Loucy (cell line): ENCODE results near the gene CASZ1.

ENCODE experiments used
- H2AFZ ChIP-seq: fragments of 200-600 bp; sonication (generic); 2 replicates; pipeline ENCODE4 v1.6.0; 2016; ENCODE audit warnings: antibody characterized with exemption, mild to moderate bottlenecking, low read length, moderate library complexity
- H3F3A ChIP-seq: fragments of 200-600 bp; 2 replicates; pipeline ENCODE4 v1.6.0; 2016; ENCODE audit warnings: antibody characterized with exemption, low read depth, mild to moderate bottlenecking
- H3K27me3 ChIP-seq: fragments of 200-600 bp; sonication (generic); 2 replicates; pipeline ENCODE4 v1.6.1; 2014; ENCODE audit warnings: low read length, mild to moderate bottlenecking; ENCODE audit not compliant: insufficient read depth, poor library complexity, severe bottlenecking
- H3K36me3 ChIP-seq: fragments of 200-600 bp; sonication (generic); 2 replicates; pipeline ENCODE4 v1.6.1; 2016; ENCODE audit warnings: low read length; ENCODE audit not compliant: insufficient read depth
- H3K4me1 ChIP-seq: fragments of 200-600 bp; sonication (generic); 2 replicates; pipeline ENCODE4 v1.5.1; 2014; ENCODE audit warnings: low read length, mild to moderate bottlenecking; ENCODE audit not compliant: insufficient read depth, poor library complexity, severe bottlenecking
- H3K4me2 ChIP-seq: fragments of 200-600 bp; sonication (generic); 2 replicates; pipeline ENCODE4 v1.6.0; 2014; ENCODE audit warnings: antibody characterized with exemption, low read length, low read depth, mild to moderate bottlenecking; ENCODE audit not compliant: poor library complexity, severe bottlenecking
- H3K4me3 ChIP-seq: fragments of 200-600 bp; sonication (generic); 2 replicates; pipeline ENCODE4 v1.5.1; 2014; ENCODE audit warnings: low read length, mild to moderate bottlenecking, mixed read lengths; ENCODE audit not compliant: poor library complexity, severe bottlenecking
- H3K79me2 ChIP-seq: fragments of 200-600 bp; sonication (generic); 2 replicates; pipeline ENCODE4 v1.6.1; 2014; ENCODE audit warnings: low read length; ENCODE audit not compliant: insufficient read depth
- H3K9ac ChIP-seq: fragments of 200-600 bp; sonication (generic); 2 replicates; pipeline ENCODE4 v1.6.0; 2014; ENCODE audit warnings: mild to moderate bottlenecking, low read depth, low read length, moderate library complexity; ENCODE audit not compliant: poor library complexity, severe bottlenecking
- H3K9me2 ChIP-seq: fragments of 200-600 bp; sonication (generic); replicated peaks from 2 replicates; pipeline ENCODE4 v1.6.1; 2016; ENCODE audit warnings: low read depth, low read length, mixed read lengths
- H3K9me3 ChIP-seq: fragments of 200-600 bp; sonication (generic); 2 replicates; pipeline ENCODE4 v1.6.1; 2014; ENCODE audit warnings: mild to moderate bottlenecking, antibody characterized with exemption, low read length, low read depth; ENCODE audit not compliant: insufficient read depth
- H4K20me1 ChIP-seq: fragments of 200-600 bp; sonication (generic); 2 replicates; pipeline ENCODE4 v1.6.0; 2014; ENCODE audit warnings: antibody characterized with exemption, low read length, mild to moderate bottlenecking; ENCODE audit not compliant: insufficient read depth, poor library complexity, severe bottlenecking
- EZH2phosphoT487 ChIP-seq: fragments of 200-600 bp; IDR thresholded peaks from 2 replicates; pipeline ENCODE4 v1.6.1; 2018; ENCODE audit warnings: antibody characterized with exemption, mild to moderate bottlenecking, moderate library complexity, borderline replicate concordance
- TF ChIP-seq, protein P1 (sequence below): fragments of 200-600 bp; sonication (generic); conservative IDR thresholded peaks from 2 replicates; pipeline ENCODE4 v1.5.1; 2014; ENCODE audit warnings: mild to moderate bottlenecking, antibody characterized with exemption, low read length

The CASZ1 gene

DNA sequence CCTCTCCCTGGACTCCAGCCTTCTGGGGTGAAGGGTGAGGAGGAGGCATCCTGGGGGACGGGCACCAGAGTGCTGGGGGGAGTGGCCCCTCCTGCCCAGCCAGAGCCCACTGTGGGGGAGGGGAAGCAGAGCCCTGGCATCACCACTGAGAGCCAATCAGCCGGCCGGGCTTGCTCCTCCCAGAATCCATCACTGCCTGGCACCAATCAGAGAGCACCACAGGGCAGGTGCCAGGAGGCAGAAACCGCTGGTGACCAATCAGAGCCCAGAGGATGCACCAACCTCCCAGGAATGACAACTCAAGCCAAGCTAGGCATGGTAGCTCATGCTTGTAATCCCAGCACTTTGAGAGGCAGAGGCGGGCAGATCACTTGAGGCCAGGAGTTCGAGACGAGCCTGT is 27.9 kb downstream of the CASZ1 start:
- TF ChIP-seq, protein P1, sequence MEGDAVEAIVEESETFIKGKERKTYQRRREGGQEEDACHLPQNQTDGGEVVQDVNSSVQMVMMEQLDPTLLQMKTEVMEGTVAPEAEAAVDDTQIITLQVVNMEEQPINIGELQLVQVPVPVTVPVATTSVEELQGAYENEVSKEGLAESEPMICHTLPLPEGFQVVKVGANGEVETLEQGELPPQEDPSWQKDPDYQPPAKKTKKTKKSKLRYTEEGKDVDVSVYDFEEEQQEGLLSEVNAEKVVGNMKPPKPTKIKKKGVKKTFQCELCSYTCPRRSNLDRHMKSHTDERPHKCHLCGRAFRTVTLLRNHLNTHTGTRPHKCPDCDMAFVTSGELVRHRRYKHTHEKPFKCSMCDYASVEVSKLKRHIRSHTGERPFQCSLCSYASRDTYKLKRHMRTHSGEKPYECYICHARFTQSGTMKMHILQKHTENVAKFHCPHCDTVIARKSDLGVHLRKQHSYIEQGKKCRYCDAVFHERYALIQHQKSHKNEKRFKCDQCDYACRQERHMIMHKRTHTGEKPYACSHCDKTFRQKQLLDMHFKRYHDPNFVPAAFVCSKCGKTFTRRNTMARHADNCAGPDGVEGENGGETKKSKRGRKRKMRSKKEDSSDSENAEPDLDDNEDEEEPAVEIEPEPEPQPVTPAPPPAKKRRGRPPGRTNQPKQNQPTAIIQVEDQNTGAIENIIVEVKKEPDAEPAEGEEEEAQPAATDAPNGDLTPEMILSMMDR, result no peak
- TF ChIP-seq EZH2phosphoT487, result no peak

DNA sequence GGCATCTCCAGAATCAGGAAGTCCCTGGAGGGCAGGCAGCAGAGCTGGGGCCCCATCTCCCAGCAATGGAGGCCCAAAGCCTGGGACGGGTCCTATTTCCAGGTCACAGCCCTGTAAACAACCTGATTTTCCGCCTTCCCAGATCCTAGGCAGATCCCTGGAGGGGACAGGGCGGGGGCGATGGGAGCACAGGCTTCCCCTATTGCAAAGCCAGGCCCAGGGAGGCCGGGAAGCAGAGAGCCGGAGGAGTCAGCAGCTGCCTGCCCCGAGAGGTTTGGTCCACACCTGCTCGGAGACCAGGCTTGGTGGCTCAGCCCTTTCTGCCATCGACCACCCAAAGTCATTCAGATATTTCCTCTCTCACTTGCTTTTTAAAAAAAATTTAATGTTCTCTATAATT is 29.2 kb downstream of the CASZ1 start:
- Histone ChIP-seq H3K4me1 (no peaks in the 10 kb centered on the region), H3K9me2 (no peaks in the 10 kb centered on the region), H2AFZ (no peak overlapping the region), H3K9me3 (no peaks in the 10 kb centered on the region), H4K20me1 (no peaks in the 10 kb centered on the region), H3K4me3 (no peak overlapping the region), H3K79me2 (no peaks in the 10 kb centered on the region), H3F3A (no peaks in the 10 kb centered on the region), H3K4me2 (no peak overlapping the region), H3K9ac (no peak overlapping the region), H3K27me3 (no peaks in the 10 kb centered on the region), H3K36me3 (no peaks in the 10 kb centered on the region)
- TF ChIP-seq, protein P1, result no peak
- TF ChIP-seq EZH2phosphoT487, result no peak

More for the DNA sequence above, 27.9 kb downstream of the CASZ1 start:
- H3K4me3 ChIP-seq, result no peak overlapping the region
- H3K79me2 ChIP-seq, result no peaks in the 10 kb centered on the region
- no peaks in the 10 kb centered on the region for H3K27me3 ChIP-seq
- no peak overlapping the region for H3K4me2 ChIP-seq
- H3K9ac ChIP-seq, result no peak overlapping the region
- no peaks in the 10 kb centered on the region for H3K36me3 ChIP-seq
- H2AFZ ChIP-seq, result no peak overlapping the region
- no peaks in the 10 kb centered on the region for H3F3A ChIP-seq
- no peaks in the 10 kb centered on the region for H4K20me1 ChIP-seq
- no peaks in the 10 kb centered on the region for H3K9me2 ChIP-seq
- no peaks in the 10 kb centered on the region for H3K4me1 ChIP-seq
- no peaks in the 10 kb centered on the region for H3K9me3 ChIP-seq

DNA sequence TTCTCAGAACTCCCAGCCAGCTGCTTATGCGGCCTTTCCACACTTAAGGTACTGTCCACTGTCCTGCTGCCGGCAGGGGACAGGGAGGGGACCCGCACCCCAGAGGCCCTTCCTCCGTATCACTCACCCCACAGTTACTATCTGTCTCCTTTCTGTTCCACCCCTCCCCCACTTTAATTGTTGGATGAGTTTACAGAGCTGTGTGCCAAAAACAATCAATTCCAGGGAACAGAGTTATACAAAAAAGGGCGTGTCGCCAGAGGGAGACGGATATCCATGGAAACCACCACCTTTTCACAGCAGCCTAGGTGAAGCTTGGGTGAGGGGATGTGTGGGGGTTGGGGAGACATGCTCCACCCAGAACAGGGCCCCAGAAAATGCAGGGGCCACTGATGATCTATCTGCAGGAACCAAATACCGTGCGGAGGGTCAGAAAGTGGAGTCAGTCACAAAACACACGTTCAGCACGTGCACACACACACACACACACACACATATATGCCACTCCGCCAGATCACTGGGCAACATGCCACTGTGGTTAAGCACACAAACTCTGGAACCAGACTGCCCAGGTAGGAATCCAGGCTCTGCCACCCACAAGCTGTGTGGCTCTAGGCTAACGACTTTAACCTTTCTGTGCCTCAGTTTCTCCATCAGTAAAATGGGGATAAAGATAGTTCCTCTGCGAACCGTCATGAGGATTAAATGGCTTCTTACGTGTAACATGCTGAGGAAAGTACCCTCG is 30.5 kb downstream of the CASZ1 start:
- Histone ChIP-seq H3K9me3 (no peaks in the 10 kb centered on the region), H3K9me2 (no peaks in the 10 kb centered on the region), H4K20me1 (no peaks in the 10 kb centered on the region), H3K79me2 (no peaks in the 10 kb centered on the region), H3K27me3 (no peaks in the 10 kb centered on the region), H3K36me3 (no peaks in the 10 kb centered on the region), H3K4me3 (no peak overlapping the region), H3F3A (no peaks in the 10 kb centered on the region), H2AFZ (no peak overlapping the region), H3K4me1 (no peaks in the 10 kb centered on the region), H3K4me2 (no peak overlapping the region), H3K9ac (no peak overlapping the region)
- no peak for TF ChIP-seq EZH2phosphoT487
- TF ChIP-seq, protein P1, result no peak
